GM19035 (cell line): ENCODE results near the gene CCDC69.
"Not testable (repeated sequence)": the region's sequence is repeated elsewhere in the genome, so short reads cannot be mapped to it uniquely, and the experiment has no call there.

Experiments used
- ATAC-seq: cut with Tn5 transposase; IDR thresholded peaks from one replicate; pipeline ENCODE4 v1.9.1; 2021; ENCODE audit not compliant: unreplicated experiment

Gene CCDC69

DNA sequence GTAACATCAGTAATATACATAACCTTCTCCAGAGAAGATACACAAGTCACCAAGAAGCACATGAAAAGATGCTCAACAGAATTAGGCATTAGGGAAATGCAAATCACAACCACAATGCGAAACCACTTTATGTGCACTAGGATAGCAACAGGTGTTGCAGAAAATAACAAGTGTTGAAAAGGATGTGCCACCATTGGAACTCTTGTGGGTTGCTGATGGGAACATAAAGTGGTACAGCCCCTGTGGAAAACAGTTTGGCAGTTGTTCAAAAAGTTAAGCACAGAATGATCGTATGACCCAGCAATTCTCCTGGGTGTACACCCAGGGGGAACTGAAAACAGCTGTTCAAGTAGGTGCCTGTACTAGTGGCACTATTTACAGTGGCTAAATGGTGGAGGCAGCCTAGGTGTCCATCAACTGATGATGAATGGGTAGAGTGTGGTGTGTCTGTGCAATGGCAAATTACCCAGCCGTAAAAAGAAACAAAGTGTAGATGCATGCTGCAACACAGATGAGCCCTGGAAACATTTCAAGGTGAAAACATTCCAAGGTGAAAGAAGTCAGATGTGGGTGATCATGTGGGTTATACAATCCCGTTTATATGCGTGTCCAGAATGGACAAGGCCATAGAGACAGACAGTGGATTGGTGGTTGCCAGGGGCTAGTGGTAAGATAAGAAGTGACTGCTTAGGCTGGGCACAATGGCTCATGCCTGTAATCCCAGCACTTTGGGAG lies 27.2 kb downstream of the CCDC69 start:
- ATAC-seq = peak; percentile 94

DNA sequence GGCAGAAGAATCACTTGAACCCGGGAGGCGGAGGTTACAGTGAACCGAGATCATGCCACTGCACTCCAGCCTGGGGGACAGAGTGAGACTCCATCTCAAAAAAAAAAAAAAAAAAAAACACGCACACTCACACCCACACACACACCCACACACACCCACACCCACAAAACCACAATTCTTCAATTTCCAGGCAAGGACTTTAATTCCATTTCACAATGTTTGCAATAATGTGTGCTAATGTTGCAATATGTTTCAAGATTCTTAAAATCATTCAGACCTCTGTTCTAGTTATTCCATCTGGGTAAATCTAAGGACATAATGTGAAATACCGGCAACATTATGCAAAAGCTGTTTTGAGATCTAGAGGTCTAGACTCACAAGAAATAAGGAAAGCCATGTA lies 28.3 kb downstream of the CCDC69 start:
- ATAC-seq = no peak

DNA sequence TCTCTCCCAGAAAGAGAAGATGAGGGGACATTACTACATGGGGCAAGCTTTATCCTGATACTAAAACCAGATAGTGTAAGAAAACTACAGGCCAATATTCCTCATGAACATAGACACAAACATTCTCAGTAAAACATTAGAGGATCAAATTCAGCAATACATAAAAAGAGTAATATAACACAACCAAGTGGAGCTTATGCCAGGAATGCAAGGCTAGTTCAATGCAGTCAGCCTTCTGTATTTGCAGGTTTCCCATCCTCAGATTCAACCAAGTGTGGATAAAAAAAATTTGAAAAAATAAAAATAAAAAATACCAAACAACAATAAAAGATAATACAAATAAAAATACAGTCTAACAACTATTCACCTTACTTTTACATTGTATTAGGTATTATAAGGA lies 31.3 kb downstream of the CCDC69 start:
- ATAC-seq = no peak

- ATAC-seq = no peak
Measured at GRCh38 chr5:151191661-151192060, 32.2 kb downstream of the CCDC69 start.

GRCh38 chr5:151189151-151189550 lies 34.7 kb downstream of the CCDC69 start:
- ATAC-seq = no peak

GRCh38 chr5:151186538-151186937 lies 37.4 kb downstream of the CCDC69 start:
- no peak for ATAC-seq

GRCh38 chr5:151186052-151186451 lies 37.8 kb downstream of the CCDC69 start:
- no peak for ATAC-seq

DNA sequence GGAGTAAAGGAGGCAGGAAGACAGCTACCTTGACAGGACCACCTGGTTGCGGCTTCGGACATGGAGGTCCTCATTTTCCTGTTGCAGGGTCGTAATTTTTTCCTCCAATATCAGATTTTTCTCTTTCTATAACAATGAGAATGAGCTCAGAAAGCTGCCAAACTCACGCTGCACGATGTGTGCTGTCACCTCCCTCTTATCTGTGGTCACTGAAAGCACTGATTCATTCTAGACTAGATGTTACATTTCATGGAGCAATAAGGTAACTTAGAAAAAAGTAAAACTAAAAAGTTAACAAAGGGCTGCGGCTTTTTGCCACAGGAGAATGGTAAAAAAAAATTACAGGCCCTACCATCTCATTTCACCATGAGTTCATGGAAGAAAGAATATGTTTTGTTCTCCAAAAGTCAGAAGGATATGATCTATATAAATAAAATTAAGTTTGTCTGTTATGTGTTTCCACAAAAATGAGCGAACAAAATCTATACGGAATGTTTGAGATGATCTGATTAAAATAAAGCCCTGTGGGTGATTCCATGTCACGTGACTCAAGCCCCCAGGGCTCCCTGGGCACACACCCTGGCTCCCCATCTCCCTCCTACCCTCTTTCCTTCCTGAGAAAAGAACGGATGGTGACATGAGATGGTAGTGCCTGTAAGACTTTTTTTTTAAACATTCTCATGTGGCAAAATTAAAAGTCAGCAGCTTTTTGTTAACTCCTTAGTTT lies 39.4 kb downstream of the CCDC69 start:
- no peak for ATAC-seq

- no peak for ATAC-seq
Measured at GRCh38 chr5:151183456-151184245, 40.2 kb downstream of the CCDC69 start.

GRCh38 chr5:151182976-151183375 lies 40.9 kb downstream of the CCDC69 start:
- no peak for ATAC-seq

DNA sequence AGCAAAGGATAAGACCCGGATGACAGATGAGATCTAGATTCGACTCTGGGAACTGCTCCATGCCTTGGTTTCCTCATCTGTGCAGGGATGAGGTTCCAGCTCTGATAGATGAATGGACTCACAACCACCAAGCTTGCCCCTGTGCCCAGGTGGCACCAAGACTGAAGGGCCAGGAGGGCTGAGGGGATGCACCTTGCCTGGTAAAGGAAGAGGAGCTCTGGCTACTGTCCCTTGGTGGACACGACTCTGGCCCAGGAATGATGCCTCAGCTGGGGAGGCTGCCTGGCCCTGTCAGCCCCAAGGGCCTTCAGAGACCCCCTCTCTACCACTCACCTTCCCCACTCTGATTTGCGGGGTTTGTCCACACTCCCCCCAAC lies 41.4 kb downstream of the CCDC69 start:
- no peak for ATAC-seq

GRCh38 chr5:151181818-151182523 lies 41.9 kb downstream of the CCDC69 start:
- ATAC-seq = no peak

GRCh38 chr5:151180291-151180690 lies 43.6 kb downstream of the CCDC69 start:
- ATAC-seq = no peak

DNA sequence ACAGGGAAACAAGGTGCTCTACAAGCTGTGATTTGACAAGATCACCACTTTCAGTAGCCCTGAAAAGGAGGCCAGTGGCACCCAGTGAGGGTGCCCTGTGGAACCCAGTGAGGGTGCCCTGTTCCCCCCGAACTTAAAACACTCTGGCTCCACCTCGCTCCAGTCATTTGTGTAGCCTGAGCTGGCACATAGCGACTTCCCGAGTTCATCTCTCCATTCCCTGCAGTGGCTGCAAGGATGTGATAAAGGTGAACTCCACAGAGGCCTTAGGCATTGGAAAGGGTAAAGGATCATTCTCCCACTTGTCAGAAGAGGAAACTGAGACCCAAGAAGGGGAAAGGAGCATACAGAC lies 44.4 kb downstream of the CCDC69 start:
- ATAC-seq = no peak

- no peak for ATAC-seq
Measured at GRCh38 chr5:151178777-151179488, 45.0 kb downstream of the CCDC69 start.

- no peak for ATAC-seq
Measured at GRCh38 chr5:151178372-151178771, 45.5 kb downstream of the CCDC69 start.

DNA sequence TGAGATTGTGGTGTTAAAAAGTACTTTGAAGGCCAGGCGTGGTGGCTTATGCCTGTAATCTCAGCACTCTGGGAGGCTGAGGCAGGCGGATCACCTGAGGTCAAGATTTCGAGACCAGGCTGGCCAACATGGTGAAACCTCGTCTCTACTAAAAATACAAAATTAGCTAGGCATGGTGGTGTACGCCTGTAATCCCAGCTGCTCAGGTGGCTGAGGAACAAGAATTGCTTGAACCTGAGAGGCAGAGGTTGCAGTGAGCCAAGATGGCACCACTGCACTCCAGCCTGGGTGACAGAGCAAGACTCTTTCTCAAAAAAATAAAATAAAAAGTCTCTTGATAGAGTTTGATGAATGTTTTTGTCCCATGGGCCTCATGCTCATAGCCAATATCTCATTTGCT lies 47.6 kb downstream of the CCDC69 start:
- not testable (repeated sequence) for ATAC-seq

GRCh38 chr5:151174612-151175101 lies 49.2 kb downstream of the CCDC69 start:
- ATAC-seq = no peak

DNA sequence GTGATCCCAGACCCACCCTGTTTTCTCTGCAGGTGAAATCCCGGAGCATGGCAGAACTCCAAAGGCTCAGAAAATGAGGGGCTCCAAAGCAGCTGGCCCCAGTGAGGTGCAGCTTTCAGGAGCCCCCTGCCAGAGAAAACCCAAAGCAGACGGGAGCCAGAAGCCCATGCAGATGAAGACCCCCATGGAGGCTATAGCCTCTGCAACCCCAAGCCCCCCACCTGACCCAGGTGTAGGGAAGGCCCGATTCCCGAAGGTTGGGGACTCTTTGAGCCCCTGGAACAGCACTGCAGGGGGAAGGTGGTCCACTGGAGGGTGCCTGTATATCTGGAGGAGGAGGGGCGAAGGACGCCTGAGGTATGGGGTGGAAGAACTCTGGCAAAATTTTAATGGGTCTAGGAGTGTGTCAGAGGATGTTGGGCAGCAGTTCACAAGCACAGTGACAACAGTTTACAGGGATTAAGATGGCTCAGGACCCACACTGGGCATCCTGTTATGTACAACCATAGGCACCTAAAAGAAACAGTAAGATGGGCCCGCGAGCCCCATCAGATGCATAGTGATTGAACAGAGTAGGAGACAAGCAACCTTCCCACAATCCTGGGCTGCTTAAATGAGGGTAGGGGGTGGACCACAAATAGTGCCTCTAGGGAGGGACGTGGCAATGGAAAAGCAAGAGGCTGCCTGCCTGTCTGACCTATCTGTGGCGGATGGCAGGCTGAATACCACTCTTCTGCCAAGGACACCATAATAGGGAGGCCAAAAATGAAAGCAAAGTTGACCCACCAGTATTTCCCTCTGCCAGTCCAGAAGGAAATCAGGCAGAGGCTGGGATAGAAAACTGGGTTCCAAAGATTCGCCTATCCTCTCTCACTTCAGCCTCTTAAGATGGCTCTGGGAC lies 49.9 kb downstream of the CCDC69 start:
- ATAC-seq = no peak
